Measurements from ENCODE around the gene BRIP1.

- TF ChIP-seq MTA3 (IDR thresholded peaks at IDR 0.05; ENCODE audit: borderline replicate concordance) (no peak), SMAD3 (CRISPR knock-in tag; conservative IDR thresholded peaks at IDR 0.05) (no peak), ZNF134 (CRISPR knock-in tag; conservative IDR thresholded peaks at IDR 0.05) (no peak), ZNF778 (CRISPR knock-in tag; IDR thresholded peaks at IDR 0.05) (no peak), HEY1 (CRISPR knock-in tag; IDR thresholded peaks at IDR 0.05; ENCODE audit: borderline replicate concordance) (no peak), PTTG1 (tag; IDR thresholded peaks at IDR 0.05; ENCODE audit: low read depth) (no peak), NFIC (IDR thresholded peaks at IDR 0.05) (no peak), ZNF561 (CRISPR knock-in tag; conservative IDR thresholded peaks at IDR 0.05) (no peak), CTCF (IDR thresholded peaks at IDR 0.05 in 2 of 3, conservative IDR thresholded peaks at IDR 0.05 in 1 of 3; ENCODE audit: insufficient read depth in 2 of 3, low read depth in 1 of 3, low read length in 3 of 3) (no peak), RFX5 (IDR thresholded peaks at IDR 0.05; ENCODE audit: low read depth, low read length) (no peak)
- TF ChIP-seq, protein P1, sequence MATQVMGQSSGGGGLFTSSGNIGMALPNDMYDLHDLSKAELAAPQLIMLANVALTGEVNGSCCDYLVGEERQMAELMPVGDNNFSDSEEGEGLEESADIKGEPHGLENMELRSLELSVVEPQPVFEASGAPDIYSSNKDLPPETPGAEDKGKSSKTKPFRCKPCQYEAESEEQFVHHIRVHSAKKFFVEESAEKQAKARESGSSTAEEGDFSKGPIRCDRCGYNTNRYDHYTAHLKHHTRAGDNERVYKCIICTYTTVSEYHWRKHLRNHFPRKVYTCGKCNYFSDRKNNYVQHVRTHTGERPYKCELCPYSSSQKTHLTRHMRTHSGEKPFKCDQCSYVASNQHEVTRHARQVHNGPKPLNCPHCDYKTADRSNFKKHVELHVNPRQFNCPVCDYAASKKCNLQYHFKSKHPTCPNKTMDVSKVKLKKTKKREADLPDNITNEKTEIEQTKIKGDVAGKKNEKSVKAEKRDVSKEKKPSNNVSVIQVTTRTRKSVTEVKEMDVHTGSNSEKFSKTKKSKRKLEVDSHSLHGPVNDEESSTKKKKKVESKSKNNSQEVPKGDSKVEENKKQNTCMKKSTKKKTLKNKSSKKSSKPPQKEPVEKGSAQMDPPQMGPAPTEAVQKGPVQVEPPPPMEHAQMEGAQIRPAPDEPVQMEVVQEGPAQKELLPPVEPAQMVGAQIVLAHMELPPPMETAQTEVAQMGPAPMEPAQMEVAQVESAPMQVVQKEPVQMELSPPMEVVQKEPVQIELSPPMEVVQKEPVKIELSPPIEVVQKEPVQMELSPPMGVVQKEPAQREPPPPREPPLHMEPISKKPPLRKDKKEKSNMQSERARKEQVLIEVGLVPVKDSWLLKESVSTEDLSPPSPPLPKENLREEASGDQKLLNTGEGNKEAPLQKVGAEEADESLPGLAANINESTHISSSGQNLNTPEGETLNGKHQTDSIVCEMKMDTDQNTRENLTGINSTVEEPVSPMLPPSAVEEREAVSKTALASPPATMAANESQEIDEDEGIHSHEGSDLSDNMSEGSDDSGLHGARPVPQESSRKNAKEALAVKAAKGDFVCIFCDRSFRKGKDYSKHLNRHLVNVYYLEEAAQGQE (IDR thresholded peaks at IDR 0.05; ENCODE audit: borderline replicate concordance), result no peak
- TF ChIP-seq, protein P1 (CRISPR knock-in tag; IDR thresholded peaks at IDR 0.05; ENCODE audit: low read depth), result no peak
- TF ChIP-seq, protein P2, sequence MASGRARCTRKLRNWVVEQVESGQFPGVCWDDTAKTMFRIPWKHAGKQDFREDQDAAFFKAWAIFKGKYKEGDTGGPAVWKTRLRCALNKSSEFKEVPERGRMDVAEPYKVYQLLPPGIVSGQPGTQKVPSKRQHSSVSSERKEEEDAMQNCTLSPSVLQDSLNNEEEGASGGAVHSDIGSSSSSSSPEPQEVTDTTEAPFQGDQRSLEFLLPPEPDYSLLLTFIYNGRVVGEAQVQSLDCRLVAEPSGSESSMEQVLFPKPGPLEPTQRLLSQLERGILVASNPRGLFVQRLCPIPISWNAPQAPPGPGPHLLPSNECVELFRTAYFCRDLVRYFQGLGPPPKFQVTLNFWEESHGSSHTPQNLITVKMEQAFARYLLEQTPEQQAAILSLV (tag; IDR thresholded peaks at IDR 0.05), result no peak
Measured at GRCh38 chr17:61795546-61795945, 67.8 kb downstream of the BRIP1 start.
